C4-2B (cell line): ENCODE data around the gene JAG2.

Experiments used
- CTCF ChIP-seq: fragments of 450-650 bp; conservative IDR thresholded peaks from 2 replicates; pipeline ENCODE4 v1.5.1; 2017; ENCODE audit warnings: mild to moderate bottlenecking
- ZFX ChIP-seq: fragments of 450-650 bp; IDR thresholded peaks from 2 replicates; pipeline ENCODE4 v1.6.1; 2017

- no peak for TF ChIP-seq CTCF
- TF ChIP-seq ZFX: no peak
These were observed 6.0 kb downstream of the JAG2 start for GRCh38 chr14:105162669-105162979.
